Left ventricle myocardium inferior (tissue), 1 donor: Measurements from ENCODE around the gene UST. TPM values are rescaled to one million over a fixed set of nuclear protein-coding genes. Genes with fewer than 3 reads are reported as not detected.

Experiments
- DNase-seq: peaks from one replicate; pipeline ENCODE4 v3.0.0-alpha.2; 2020
- H3K27ac ChIP-seq: fragments of 200-600 bp; replicated peaks from 2 replicates; pipeline ENCODE4 v1.8.0; 2021
- H3K27me3 ChIP-seq: fragments of 200-600 bp; 2 replicates; pipeline ENCODE4 v1.8.0; 2021; ENCODE audit warnings: low read depth
- H3K36me3 ChIP-seq: fragments of 200-600 bp; 2 replicates; pipeline ENCODE4 v1.8.0; 2021
- H3K4me1 ChIP-seq: fragments of 200-600 bp; 2 replicates; pipeline ENCODE4 v1.8.0; 2021
- H3K4me3 ChIP-seq: fragments of 200-600 bp; 2 replicates; pipeline ENCODE4 v1.8.0; 2021; ENCODE audit warnings: mild to moderate bottlenecking, moderate library complexity
- H3K9me3 ChIP-seq: fragments of 200-600 bp; replicated peaks from 2 replicates; pipeline ENCODE4 v1.8.0; 2021
- intact Hi-C: fragments of 100-400 bp; cut with micrococcal nuclease; formaldehyde crosslinking; loops from one replicate; pipeline ENCODE4 v1.11.0; 2022
- total RNA-seq: library from RNA; stranded (reverse); fragmentation: NEBNext Ultra II Directional; extraction: Animal tissue kit (Norgen Biotek cat#: 25700); gene quantifications from one replicate; pipeline ENCODE4 v1.2.1, GENCODE V29; 2021
- TF ChIP-seq, protein P1 (sequence below): fragments of 200-600 bp; IDR thresholded peaks from 2 replicates; pipeline ENCODE4 v1.8.0; 2021; ENCODE audit warnings: antibody characterized with exemption, mild to moderate bottlenecking, borderline replicate concordance
- donor health status: DM: no; HTN: yes; CAD: no; lungs with severe emphysema.

The UST gene
- total RNA-seq, 1 donor from 2014 or later: 3.3 TPM

DNA sequence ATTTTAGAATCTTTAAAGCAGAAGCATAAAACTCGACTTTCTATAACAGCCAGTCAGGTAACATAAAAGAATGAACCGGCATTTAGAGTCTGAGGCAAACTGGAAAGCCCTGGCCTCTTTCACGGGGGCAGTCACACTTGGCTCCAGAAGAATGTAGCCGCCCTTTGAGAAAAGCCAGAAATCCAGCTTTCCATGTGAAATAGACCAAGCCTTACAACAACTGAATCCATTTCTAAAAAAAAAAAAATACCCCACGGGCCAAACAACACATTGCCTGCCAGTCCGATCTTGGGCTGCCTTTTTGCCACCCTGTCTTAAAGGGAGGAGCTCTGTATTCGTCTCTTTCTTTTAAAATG is 317.8 kb downstream of the UST start:
- H3K27me3 ChIP-seq: no peaks in the 10 kb centered on the region
- intact Hi-C loops: no loop called here
- H3K9me3 ChIP-seq: no peaks in the 10 kb centered on the region
- TF ChIP-seq, protein P1, sequence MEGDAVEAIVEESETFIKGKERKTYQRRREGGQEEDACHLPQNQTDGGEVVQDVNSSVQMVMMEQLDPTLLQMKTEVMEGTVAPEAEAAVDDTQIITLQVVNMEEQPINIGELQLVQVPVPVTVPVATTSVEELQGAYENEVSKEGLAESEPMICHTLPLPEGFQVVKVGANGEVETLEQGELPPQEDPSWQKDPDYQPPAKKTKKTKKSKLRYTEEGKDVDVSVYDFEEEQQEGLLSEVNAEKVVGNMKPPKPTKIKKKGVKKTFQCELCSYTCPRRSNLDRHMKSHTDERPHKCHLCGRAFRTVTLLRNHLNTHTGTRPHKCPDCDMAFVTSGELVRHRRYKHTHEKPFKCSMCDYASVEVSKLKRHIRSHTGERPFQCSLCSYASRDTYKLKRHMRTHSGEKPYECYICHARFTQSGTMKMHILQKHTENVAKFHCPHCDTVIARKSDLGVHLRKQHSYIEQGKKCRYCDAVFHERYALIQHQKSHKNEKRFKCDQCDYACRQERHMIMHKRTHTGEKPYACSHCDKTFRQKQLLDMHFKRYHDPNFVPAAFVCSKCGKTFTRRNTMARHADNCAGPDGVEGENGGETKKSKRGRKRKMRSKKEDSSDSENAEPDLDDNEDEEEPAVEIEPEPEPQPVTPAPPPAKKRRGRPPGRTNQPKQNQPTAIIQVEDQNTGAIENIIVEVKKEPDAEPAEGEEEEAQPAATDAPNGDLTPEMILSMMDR: no peak
- H3K27ac ChIP-seq: no peak overlapping the region
- H3K36me3 ChIP-seq: no peaks in the 10 kb centered on the region
- H3K4me3 ChIP-seq: no peak overlapping the region
- H3K4me1 ChIP-seq: peaks cover 50% of the 10 kb centered on the region
- no peak for DNase-seq

DNA sequence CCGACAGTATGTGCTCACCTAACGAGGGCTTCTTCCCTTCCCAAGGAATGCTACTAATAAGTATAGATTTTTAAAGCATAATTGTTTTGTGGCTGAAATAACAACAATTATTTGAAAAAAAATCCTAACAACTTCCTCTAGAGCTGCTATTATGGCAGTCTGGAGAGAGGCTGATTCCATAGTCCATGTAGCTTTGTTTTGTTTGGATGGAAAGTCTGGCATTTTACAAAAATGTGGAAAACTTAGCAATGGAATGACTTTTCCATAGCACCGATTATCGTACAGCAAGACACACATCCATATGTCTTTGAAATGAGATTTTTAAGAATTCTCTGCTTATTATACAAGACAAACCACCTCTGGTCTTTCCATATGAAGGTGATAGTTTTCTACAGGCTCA is 318.3 kb downstream of the UST start:
- H3K9me3 ChIP-seq: no peaks in the 10 kb centered on the region
- no peak for DNase-seq
- H3K4me3 ChIP-seq: no peak overlapping the region
- TF ChIP-seq, protein P1: no peak
- peaks cover 45% of the 10 kb centered on the region for H3K4me1 ChIP-seq
- H3K27me3 ChIP-seq: no peaks in the 10 kb centered on the region
- H3K27ac ChIP-seq: no peak overlapping the region
- H3K36me3 ChIP-seq: no peaks in the 10 kb centered on the region
- intact Hi-C loops: no loop called here

DNA sequence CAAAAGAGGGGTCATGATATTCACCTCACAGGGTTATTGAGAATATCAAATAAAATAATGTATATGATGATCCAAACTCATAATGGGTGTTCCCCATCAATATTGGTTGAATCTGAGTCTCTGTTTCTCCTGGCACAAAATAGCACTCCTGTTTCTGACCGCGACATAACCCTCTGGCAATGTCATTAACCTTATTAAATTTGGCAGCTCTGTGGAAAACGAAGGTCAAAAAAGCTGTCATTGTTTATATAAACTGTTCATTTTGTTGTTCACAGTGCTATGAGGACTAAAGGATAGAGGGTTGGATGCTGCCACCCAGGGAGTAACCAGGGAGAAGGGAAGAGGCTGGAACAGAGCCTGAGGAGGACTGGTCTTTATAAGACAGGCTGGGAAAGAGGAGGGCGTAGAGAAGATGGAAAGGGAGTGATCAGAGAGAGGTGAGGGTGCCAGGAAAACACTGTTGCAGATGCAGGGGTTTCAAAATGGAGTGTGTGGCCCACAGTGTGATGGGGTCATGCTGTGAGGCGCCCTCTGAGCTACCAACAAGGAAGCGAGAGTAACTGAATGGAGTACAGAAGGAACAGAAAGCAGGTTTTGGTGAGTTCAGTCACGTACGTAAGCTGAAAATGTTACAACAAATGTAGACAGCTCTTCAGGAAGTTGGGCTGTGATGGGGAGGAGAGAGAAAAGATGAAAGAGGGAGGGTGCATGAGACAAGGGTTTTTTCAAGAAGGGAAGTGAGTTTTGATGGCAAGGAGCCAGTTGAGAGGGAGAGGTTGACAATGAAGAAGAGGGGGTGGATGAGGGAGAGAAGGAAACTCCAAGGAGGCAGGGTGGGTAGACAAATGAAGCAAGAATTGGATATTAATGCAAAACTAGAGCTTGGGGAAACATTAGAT is 319.1 kb downstream of the UST start:
- Histone ChIP-seq H3K4me3 (no peak overlapping the region), H3K9me3 (no peaks in the 10 kb centered on the region), H3K4me1 (peaks cover 37% of the 10 kb centered on the region), H3K27ac (no peak overlapping the region), H3K27me3 (no peaks in the 10 kb centered on the region), H3K36me3 (no peaks in the 10 kb centered on the region)
- DNase-seq: no peak
- intact Hi-C loops: no loop called here
- TF ChIP-seq, protein P1: no peak

DNA sequence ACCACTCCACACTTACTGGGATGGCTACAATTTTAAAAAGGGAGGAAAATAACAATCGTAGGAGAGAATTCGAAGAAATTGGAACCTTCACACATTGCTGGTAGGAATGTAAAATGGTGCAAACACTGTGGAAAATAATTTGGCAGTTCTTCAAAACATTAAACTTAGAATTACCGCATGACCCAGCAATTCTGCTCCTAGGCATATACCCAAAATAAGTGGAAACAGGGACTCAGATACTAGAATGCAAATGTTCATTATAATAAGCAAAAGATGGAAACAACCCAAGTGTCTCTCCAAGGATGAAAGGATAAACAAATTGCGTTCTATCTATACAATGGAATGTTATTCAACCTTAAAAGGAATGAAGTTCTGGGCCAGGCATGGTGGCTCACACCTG is 325.2 kb downstream of the UST start:
- Histone ChIP-seq H3K4me3 (no peak overlapping the region), H3K36me3 (no peaks in the 10 kb centered on the region), H3K4me1 (peaks cover 11% of the 10 kb centered on the region), H3K27ac (no peak overlapping the region), H3K27me3 (no peaks in the 10 kb centered on the region), H3K9me3 (no peaks in the 10 kb centered on the region)
- TF ChIP-seq, protein P1: no peak
- intact Hi-C loops: no loop called here
- no peak for DNase-seq

DNA sequence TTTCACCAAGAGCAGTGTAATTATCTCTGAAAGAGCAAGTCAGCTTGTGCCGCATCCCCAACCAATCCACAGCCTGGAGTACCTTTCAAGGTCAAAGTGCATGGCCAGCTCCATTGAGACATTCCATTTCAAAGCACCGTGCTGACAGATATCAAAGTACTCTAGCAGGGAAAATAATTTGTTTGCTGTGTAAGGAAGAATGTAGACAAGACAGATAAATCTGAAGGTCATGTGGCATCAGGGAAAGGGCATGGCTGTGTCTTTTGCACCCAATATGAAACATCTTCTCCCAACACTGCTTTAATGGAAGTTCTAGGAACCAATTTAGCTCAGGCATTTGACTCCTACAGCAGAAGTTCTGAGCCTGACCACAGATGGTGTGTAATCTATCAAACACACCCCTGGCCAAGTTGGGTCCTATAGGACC is 328.0 kb downstream of the UST start:
- TF ChIP-seq, protein P1: no peak
- H3K36me3 ChIP-seq: no peaks in the 10 kb centered on the region
- H3K4me1 ChIP-seq: peaks cover 17% of the 10 kb centered on the region
- no peaks in the 10 kb centered on the region for H3K27me3 ChIP-seq
- no peaks in the 10 kb centered on the region for H3K9me3 ChIP-seq
- no peak for DNase-seq
- intact Hi-C loops: no loop called here
- H3K27ac ChIP-seq: no peak overlapping the region
- no peak overlapping the region for H3K4me3 ChIP-seq
